Ovary (tissue), 9 donors: ENCODE results near the gene TUBGCP5. TPM values are rescaled to one million over a fixed set of nuclear protein-coding genes. Genes with fewer than 3 reads are reported as not detected.

ENCODE experiments used
- DNase-seq, 5 donors: peaks; one replicate each; pipeline ENCODE4 v3.0.0-alpha.2; 2019 to 2020
- H3K27ac ChIP-seq, 2 donors: fragments of 200-600 bp; one replicate each; pipeline versions ENCODE4 v1.5.1 to v1.8.0; 2019 to 2022
- H3K27me3 ChIP-seq: fragments of 200-600 bp; one replicate; pipeline ENCODE4 v1.8.0; 2022
- H3K36me3 ChIP-seq: fragments of 200-600 bp; sonication (generic); one replicate; pipeline ENCODE4 v1.5.1; 2019
- H3K4me1 ChIP-seq: one replicate; pipeline ENCODE4 v1.8.1; 2013; ENCODE audit warnings: mild to moderate bottlenecking, moderate library complexity; ENCODE audit not compliant: insufficient read depth
- H3K4me3 ChIP-seq: fragments of 200-600 bp; sonication (generic); one replicate; pipeline ENCODE4 v1.5.1; 2017
- H3K9me3 ChIP-seq, 2 donors: fragments of 200-600 bp in 1 of 2; sonication (generic) in 1 of 2; one replicate each; pipeline versions ENCODE4 v1.5.1 to v1.8.1; 2013 to 2019; ENCODE audit warnings: mild to moderate bottlenecking in 1 of 2, moderate library complexity in 1 of 2
- CTCF ChIP-seq, 3 donors: fragments of 450-650 bp in 2 of 3; fragments of 200-600 bp in 1 of 3; IDR thresholded peaks; one replicate each; pipeline versions ENCODE4 v1.5.1 to v1.8.0; 2016 to 2022; ENCODE audit warnings: antibody characterized with exemption in 3 of 3, mild to moderate bottlenecking in 1 of 3
- EP300 ChIP-seq: sonication (generic); formaldehyde crosslinking; IDR thresholded peaks from one replicate; pipeline ENCODE4 v1.6.1; 2017; ENCODE audit warnings: antibody characterized with exemption
- POLR2A ChIP-seq: fragments of 450-650 bp; IDR thresholded peaks from one replicate; pipeline ENCODE4 v1.6.1; 2017; ENCODE audit warnings: antibody characterized with exemption, mild to moderate bottlenecking, moderate library complexity
- WGBS, 3 donors: extraction: QIAGEN DNeasy Blood & Tissue Kit in 1 of 3; methylation state at CpG; one replicate each; pipeline versions ENCODE4 v1.1.5 to v1.1.7; 2013 to 2017; 5-methylcytosine and 5-hydroxymethylcytosine counted together
- intact Hi-C, 4 donors: fragments of 100-400 bp; cut with DNase I; formaldehyde crosslinking; loops; one replicate each; pipeline versions ENCODE4 v1.11.0 to v1.15.1; 2022 to 2023
- polyA plus RNA-seq, 2 donors: library from polyadenylated mRNA; stranded (reverse); fragments of 200-250 nt in 1 of 2; fragments of 350-450 nt in 1 of 2; fragmentation: Illumina TruSeq in 1 of 2; extraction: RNeasy Lipid Tissue Mini Kit (QIAGEN cat#74804) in 1 of 2; gene quantifications; one replicate each; pipeline ENCODE4 v1.2.3, GENCODE V29; 2013 to 2014
- total RNA-seq, 7 donors: library from RNA; depleted of rRNA in 2 of 7; stranded (reverse); fragments of >200 nt in 2 of 7; fragmentation: NEBNext Ultra II Directional in 3 of 7; extraction: Animal tissue kit (Norgen Biotek cat#: 25700) in 3 of 7; gene quantifications; one replicate each; pipeline versions ENCODE4 v1.1.0 to v1.2.4, GENCODE V29; 2016 to 2023
- donor health status: DM: no; HTN: no; CAD: no; lungs with moderate emphysema.
- donor health status: DM: no; HTN: no; CAD: no.
- donor health status: Bipolar disorder and iron deficiency.
- donor health status: DM: yes; HTN: yes; CAD: no.
- donor health status: DM: no; HTN: no; CAD: no.
- donor health status: DM: yes; HTN: yes; CAD: no.

Gene TUBGCP5
- total and polyA plus RNA-seq, 9 donors, result 8.5 to 25.6 (median 16.1) TPM

DNA sequence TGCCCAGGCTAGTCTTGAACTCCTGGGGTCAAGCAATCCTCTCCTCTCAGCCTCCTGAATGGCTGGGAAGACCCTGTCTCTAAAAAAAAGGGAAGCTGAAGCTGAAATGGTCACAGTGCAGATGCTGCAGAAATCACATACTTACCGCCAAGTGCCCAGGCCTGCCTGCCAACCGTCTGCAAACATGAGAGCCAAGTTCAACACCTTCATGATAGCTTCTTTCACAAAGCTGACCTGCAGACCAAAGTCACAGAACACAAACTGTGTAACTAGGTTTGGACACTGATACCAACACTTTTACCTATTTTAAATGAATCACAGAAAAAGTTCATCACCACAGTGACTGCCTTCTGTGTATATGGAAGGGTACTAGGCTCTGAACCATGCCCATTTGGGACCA, 36.4 kb downstream of the TUBGCP5 start:
- Histone ChIP-seq H3K27me3 (no peaks in the 10 kb centered on the region), H3K36me3 (no peaks in the 10 kb centered on the region), H3K9me3 (no peaks in the 10 kb centered on the region), H3K4me3 (no peak overlapping the region), H3K4me1 (no peaks in the 10 kb centered on the region), H3K27ac (no peak overlapping the region)
- WGBS, 3 donors, result 86 to 93% (median 93%) methylated on average over 2 of the region's 2 CpGs
- no peak for DNase-seq
- TF ChIP-seq POLR2A (no peak), EP300 (no peak), CTCF (IDR thresholded peaks at IDR 0.05) (no peak)
- intact Hi-C loops, result no loop called here

DNA sequence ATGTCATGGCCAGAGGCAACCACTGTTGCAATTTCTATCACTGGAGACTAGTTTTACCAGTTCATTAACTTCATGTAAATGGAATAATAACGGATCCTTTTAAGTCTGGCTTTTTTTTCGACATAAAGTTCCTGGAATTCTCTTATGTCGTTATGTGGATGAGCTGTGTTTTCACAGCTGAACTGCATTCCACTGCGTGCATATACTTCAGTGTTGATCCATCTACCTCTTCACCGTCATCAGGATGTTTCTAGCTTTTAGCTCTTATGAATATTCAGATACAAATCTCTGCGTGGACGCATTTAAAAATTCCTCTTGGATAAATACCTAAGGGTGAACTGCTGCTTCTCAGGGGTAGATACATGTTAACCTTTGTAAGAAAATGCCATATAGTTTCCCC, 43.6 kb downstream of the TUBGCP5 start:
- Histone ChIP-seq H3K4me3 (no peak overlapping the region), H3K9me3 (no peaks in the 10 kb centered on the region), H3K27ac (no peak overlapping the region), H3K36me3 (no peaks in the 10 kb centered on the region), H3K27me3 (no peaks in the 10 kb centered on the region), H3K4me1 (no peaks in the 10 kb centered on the region)
- intact Hi-C loops, result no loop called here
- WGBS, 3 donors, result 83 to 89% (median 87%) methylated on average over 7 of the region's 7 CpGs
- no peak for DNase-seq
- TF ChIP-seq CTCF (IDR thresholded peaks at IDR 0.05), result no peak
- TF ChIP-seq EP300, result no peak
- TF ChIP-seq POLR2A, result no peak

GRCh38 chr15:22992024-22992326, 47.4 kb downstream of the TUBGCP5 start:
- Histone ChIP-seq H3K4me1 (no peaks in the 10 kb centered on the region), H3K27me3 (no peaks in the 10 kb centered on the region), H3K9me3 (no peaks in the 10 kb centered on the region), H3K4me3 (no peak overlapping the region), H3K27ac (no peak overlapping the region), H3K36me3 (no peaks in the 10 kb centered on the region)
- 45 to 65% (median 58%) methylated on average over 5 of the region's 5 CpGs for WGBS, 3 donors
- DNase-seq, result no peak
- intact Hi-C loops, result no loop called here
- TF ChIP-seq POLR2A (no peak), EP300 (no peak), CTCF (IDR thresholded peaks at IDR 0.05) (no peak)

- Histone ChIP-seq H3K36me3 (no peaks in the 10 kb centered on the region), H3K9me3 (no peaks in the 10 kb centered on the region), H3K4me3 (no peak overlapping the region), H3K4me1 (no peaks in the 10 kb centered on the region), H3K27ac (no peak overlapping the region), H3K27me3 (no peaks in the 10 kb centered on the region)
- 58 to 72% (median 65%) methylated on average over 7 of the region's 7 CpGs for WGBS, 3 donors
- TF ChIP-seq CTCF (IDR thresholded peaks at IDR 0.05) (no peak), EP300 (no peak), POLR2A (no peak)
- intact Hi-C loops, result no loop called here
- DNase-seq, result no peak
Measured at GRCh38 chr15:22989576-22990477, 49.5 kb downstream of the TUBGCP5 start.
